Thymus (tissue), 11 donors: ENCODE measurements around the gene PDK1. TPM values are rescaled to one million over a fixed set of nuclear protein-coding genes. Genes with fewer than 3 reads are reported as not detected.
"Not testable (repeated sequence)": the region's sequence is repeated elsewhere in the genome, so short reads cannot be mapped to it uniquely, and the experiment has no call there.

Experiments
- DNase-seq, 9 donors: peaks; one replicate each; pipeline ENCODE4 v3.0.0-alpha.2; 2013; ENCODE audit warnings: low spot score in 9 of 9, low read depth in 6 of 9, missing footprints in 1 of 9
- H3K27ac ChIP-seq, 2 donors: one replicate each; pipeline ENCODE4 v1.5.1; 2013; ENCODE audit warnings: control low read depth in 1 of 2, low read depth in 1 of 2, low read length in 1 of 2, mild to moderate bottlenecking in 1 of 2, moderate library complexity in 1 of 2
- H3K27me3 ChIP-seq, 2 donors: one replicate each; pipeline ENCODE4 v1.5.1; 2013; ENCODE audit warnings: low read length in 1 of 2; ENCODE audit not compliant: control insufficient read depth in 2 of 2, insufficient read depth in 1 of 2
- H3K36me3 ChIP-seq, 2 donors: one replicate each; pipeline ENCODE4 v1.5.1; 2013; ENCODE audit warnings: low read length in 1 of 2, mild to moderate bottlenecking in 1 of 2, moderate library complexity in 1 of 2; ENCODE audit not compliant: control insufficient read depth in 2 of 2, insufficient read depth in 2 of 2
- H3K4me1 ChIP-seq, 2 donors: one replicate each; pipeline ENCODE4 v1.5.1; 2013; ENCODE audit warnings: low read length in 2 of 2; ENCODE audit not compliant: control insufficient read depth in 2 of 2, insufficient read depth in 2 of 2
- H3K4me3 ChIP-seq, 2 donors: one replicate each; pipeline ENCODE4 v1.5.1; 2013; ENCODE audit warnings: low read length in 2 of 2, control low read depth in 1 of 2, mild to moderate bottlenecking in 1 of 2
- H3K9me3 ChIP-seq, 2 donors: one replicate each; pipeline ENCODE4 v1.5.1; 2013; ENCODE audit warnings: low read length in 1 of 2, mild to moderate bottlenecking in 1 of 2; ENCODE audit not compliant: control insufficient read depth in 2 of 2, insufficient read depth in 1 of 2
- WGBS: extraction: QIAGEN DNeasy Blood & Tissue Kit; methylation state at CpG from one replicate; pipeline ENCODE4 v1.1.7; 2013; 5-methylcytosine and 5-hydroxymethylcytosine counted together
- polyA plus RNA-seq: library from polyadenylated mRNA; stranded (reverse); fragments of 200-250 nt; gene quantifications from one replicate; pipeline ENCODE4 v1.2.3, GENCODE V29; 2013
- total RNA-seq: library from RNA; stranded (reverse); fragments of 120-200 nt; gene quantifications from one replicate; pipeline ENCODE4 v1.2.4, GENCODE V29; 2013
- donor health status: healthy.

The PDK1 gene
- total and polyA plus RNA-seq, 2 donors = 7.2 to 27.4 TPM

DNA sequence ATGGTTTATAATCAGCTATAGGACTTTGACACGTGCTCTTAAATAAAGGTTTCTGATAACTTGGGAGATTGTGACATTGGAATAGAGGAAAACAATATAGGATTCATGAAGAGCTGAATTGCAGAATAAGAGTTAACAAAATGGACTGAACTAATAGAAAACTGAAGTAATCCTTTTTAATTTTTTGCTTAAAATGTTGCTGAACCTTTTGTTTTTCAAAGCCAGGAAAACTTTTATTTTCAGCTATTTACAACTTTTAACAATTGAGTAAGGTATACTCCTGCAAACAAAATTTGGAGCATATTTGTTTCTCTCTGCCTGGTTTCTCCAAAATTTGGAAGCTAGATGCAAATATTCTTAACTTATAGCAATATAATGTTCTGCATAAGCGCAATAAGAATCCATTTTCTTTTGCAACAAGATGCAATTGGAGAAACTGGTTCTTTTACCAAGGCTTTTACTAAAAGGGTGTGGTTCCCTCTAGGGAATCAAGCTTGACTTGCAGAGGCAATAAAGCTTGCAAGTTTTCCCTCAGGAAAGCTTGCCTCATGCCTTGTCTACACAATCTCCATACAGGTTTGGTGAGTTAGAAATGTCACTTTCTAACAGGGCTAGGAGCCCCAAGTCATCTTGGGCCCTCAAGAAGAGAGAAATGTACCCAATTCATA, 10.3 kb upstream of the PDK1 start:
- Histone ChIP-seq H3K9me3 (peaks cover 0 to 51% of the 10 kb centered on the region in 2 donors), H3K4me1 (no peaks in the 10 kb centered on the region), H3K36me3 (no peaks in the 10 kb centered on the region), H3K4me3 (no peak overlapping the region), H3K27ac (no peak overlapping the region), H3K27me3 (peaks cover 0 to 3% of the 10 kb centered on the region in 2 donors)
- 98% methylated on average over 2 of the region's 2 CpGs for WGBS
- DNase-seq = no peak

DNA sequence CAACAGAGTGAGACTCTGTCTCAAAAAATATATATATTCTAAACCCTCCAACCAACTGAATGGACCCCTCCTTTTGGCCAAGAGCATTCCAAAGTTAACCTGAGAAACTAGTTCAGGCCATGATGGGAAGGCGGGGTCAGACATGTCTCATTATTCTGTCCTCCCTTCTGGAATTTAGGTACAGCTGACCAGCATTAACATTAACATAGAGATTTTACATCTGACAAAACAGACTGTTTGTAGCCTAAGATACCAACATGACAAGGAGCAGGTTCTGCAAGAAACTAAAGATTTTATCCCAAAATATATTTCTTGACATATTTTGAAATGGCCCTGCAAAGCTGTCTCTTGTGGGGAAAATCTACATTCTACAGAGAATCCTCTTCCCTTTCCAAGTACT, 6.8 kb upstream of the PDK1 start:
- no peaks in the 10 kb centered on the region for H3K4me1 ChIP-seq
- H3K9me3 ChIP-seq = peaks cover 0 to 31% of the 10 kb centered on the region in 2 donors
- H3K27ac ChIP-seq = no peak overlapping the region
- H3K36me3 ChIP-seq = no peaks in the 10 kb centered on the region
- WGBS = 100% methylated on average over 1 of the region's 1 CpG
- no peak overlapping the region for H3K4me3 ChIP-seq
- H3K27me3 ChIP-seq = peaks cover 0 to 8% of the 10 kb centered on the region in 2 donors
- DNase-seq = no peak

DNA sequence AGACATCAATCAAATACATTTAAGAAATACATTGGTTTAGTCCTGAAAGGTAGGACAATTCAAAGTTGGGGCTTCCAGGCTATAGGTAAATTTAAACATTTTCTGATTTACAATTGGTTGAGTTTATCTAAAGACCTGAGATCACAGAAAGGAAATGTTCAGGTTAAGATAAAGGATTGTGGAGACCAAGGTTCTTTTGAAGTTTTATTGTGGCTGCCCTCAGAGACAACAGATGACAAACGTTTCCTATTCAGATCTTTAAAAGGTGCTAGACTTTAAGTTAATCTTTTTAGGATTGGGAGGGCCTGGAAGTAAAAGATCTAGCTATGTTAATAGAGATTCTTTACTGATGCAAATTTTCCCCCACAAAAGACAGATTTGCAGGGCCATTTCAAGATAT, 6.1 kb upstream of the PDK1 start:
- not testable (repeated sequence) for H3K27ac ChIP-seq, H3K27me3 ChIP-seq, H3K36me3 ChIP-seq, H3K4me1 ChIP-seq, H3K4me3 ChIP-seq
- peak in 2 of 9 donors; percentile 26 to 70 for DNase-seq
- WGBS = 1% methylated on average over 1 of the region's 1 CpG
- peaks cover 0 to 27% of the 10 kb centered on the region in 2 donors for H3K9me3 ChIP-seq

DNA sequence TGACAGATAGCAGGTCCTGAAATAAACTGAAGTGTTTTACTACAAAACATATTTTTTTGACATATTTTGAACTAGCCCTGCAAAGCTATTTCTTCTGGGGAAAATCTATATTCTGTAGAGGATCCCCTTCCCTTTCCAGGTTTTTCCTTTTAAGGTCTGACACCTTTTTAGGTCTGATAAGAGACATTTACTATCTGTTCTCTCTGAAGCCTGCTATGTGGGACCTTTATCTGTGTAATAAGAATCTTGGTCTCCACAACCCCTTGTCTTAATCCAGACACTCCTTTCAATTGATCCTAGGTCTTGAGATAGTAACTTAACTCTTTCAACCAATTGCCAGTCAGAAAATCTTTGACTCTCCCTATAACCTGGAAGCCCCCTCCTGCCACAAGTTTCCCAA, 5.5 kb upstream of the PDK1 start:
- H3K36me3 ChIP-seq = no peaks in the 10 kb centered on the region
- H3K4me3 ChIP-seq = no peak overlapping the region
- H3K27ac ChIP-seq = no peak overlapping the region
- DNase-seq = no peak
- peaks cover 0 to 11% of the 10 kb centered on the region in 2 donors for H3K27me3 ChIP-seq
- H3K9me3 ChIP-seq = peaks cover 0 to 27% of the 10 kb centered on the region in 2 donors
- H3K4me1 ChIP-seq = peaks cover 0 to 4% of the 10 kb centered on the region in 2 donors

DNA sequence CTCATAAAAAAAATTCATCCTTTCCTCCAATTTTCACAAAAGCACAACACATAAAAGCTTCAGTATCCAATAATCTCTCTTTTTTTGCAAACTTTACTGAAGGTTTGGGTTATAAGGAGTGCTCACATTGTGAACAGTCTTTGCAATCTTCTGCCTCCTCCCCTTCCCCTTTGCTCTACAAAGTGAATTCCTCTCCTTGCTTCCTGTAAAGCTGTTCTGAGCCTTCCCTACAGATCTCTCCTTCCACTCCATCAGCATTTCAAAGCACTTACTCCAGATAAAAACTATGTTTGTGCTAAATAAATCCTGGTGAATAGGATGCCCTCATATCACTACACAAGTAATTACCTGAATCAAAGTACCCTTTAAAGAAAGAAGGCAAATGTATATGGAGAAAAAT, 4.6 kb upstream of the PDK1 start:
- no peak for DNase-seq
- H3K27ac ChIP-seq = no peak overlapping the region

DNA sequence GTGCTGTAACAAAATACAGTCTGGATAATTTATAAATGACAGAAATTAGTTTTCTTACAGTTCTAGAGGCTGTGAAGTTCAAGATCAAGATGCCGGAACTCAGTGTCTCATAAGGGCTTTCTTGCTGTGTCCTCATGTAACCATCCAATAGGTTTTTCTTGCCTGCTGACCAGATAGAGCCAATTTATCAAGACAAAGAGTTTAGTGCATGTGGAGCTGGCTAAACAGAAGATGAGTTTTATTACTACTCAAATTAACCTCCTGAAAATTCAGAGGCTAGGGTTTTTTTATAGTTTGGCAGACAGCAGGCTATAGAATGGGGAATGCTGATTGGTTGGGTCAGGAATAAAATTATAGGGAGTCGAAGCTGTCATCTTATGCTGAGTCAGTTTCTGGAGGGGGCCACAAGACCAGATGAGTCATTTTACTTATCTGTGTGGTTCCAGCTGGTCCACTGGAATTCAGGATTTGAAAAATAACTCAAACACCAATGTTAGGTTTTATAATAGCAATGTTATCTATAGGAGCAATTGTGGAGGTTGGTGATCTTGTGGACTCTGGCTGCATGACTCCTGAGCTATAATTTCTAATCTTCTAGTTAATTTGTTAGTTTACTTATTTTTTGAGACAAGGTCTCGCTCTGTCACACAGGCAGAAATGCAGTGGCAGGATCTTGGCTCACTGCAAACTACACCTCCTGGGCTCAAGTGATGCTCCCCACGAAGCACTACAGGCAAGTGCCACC, 3.2 kb upstream of the PDK1 start:
- peaks cover 0 to 13% of the 10 kb centered on the region in 2 donors for H3K9me3 ChIP-seq
- peaks cover 0 to 14% of the 10 kb centered on the region in 2 donors for H3K27me3 ChIP-seq
- no peak overlapping the region for H3K27ac ChIP-seq
- H3K4me3 ChIP-seq = no peak overlapping the region
- H3K36me3 ChIP-seq = no peaks in the 10 kb centered on the region
- DNase-seq = no peak
- 97% methylated on average over 4 of the region's 4 CpGs for WGBS
- peaks cover 5 to 12% of the 10 kb centered on the region in 2 donors for H3K4me1 ChIP-seq

More for the DNA sequence above, 4.6 kb upstream of the PDK1 start:
- Histone ChIP-seq H3K9me3 (peaks cover 0 to 27% of the 10 kb centered on the region in 2 donors), H3K36me3 (no peaks in the 10 kb centered on the region), H3K27me3 (peaks cover 0 to 14% of the 10 kb centered on the region in 2 donors), H3K4me3 (no peak overlapping the region), H3K4me1 (peaks cover 0 to 5% of the 10 kb centered on the region in 2 donors)

DNA sequence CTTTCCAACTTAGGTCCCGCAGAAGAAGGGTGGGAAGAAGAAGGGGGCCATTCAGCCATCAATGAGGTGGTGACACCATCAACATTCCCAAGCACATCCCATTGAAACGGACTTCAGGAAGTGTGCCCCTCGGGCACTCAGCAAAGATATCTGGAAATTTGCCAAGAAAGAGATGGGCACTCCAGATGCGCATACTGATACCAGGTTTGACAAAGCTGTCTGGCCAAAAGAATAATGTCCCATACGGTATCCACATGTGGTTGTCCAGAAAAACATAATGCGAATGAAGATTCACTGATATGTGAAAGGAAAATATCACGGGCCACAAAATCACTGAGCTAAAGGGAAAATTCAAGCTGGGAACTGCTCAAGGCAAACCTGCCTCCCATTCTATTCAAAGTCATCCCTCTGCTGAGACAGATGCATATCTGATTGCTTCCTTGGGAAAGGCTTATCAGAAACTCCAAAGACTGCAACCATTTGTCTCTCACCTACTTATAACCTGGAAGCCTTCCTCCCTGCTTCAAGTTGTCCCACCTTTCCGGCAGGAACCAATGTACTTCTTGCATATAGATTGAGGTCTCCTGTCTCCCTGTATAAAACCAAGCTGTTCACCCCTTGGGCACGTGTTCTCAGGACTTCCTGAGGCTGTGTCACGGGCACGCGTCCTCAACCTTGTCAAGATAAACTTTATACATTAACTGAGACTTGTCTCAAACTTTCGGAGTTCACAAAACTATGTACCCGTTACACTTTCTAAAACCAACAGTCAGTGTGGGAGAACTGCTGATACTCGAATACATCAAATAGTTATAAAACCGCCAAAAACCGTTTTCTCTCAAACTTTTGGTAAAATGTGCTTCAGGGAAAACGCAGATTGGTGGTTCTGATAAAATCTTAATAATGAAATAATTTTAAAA, 1.3 kb upstream of the PDK1 start:
- no peaks in the 10 kb centered on the region for H3K9me3 ChIP-seq
- no peaks in the 10 kb centered on the region for H3K36me3 ChIP-seq
- H3K27ac ChIP-seq = no peak overlapping the region
- peak overlapping the region in 1 of 2 donors; percentile 98 for H3K4me3 ChIP-seq
- 67% methylated on average over 18 of the region's 18 CpGs for WGBS
- peak in 1 of 9 donors; percentile 27 for DNase-seq
- H3K27me3 ChIP-seq = peaks cover 0 to 11% of the 10 kb centered on the region in 2 donors
- H3K4me1 ChIP-seq = peaks cover 6 to 12% of the 10 kb centered on the region in 2 donors

DNA sequence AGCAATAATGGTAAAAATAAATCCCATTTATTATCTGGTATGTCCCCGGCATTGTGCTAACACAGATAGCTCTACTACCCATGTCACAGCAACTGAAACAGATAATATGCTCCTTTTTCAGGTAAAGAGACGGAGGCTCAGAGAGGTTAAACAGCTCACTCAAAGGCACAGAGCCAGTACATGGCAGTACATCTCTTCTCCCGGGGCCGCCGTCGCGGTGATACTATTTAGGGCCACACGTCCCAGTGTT, 693 bp upstream of the PDK1 start:
- 16% methylated on average over 8 of the region's 8 CpGs for WGBS
- Histone ChIP-seq H3K4me3 (peak overlapping the region; percentile 77 to 98), H3K27me3 (peaks cover 0 to 11% of the 10 kb centered on the region in 2 donors), H3K4me1 (peaks cover 6 to 12% of the 10 kb centered on the region in 2 donors), H3K9me3 (no peaks in the 10 kb centered on the region), H3K36me3 (peaks cover 0 to 6% of the 10 kb centered on the region in 2 donors), H3K27ac (peak overlapping the region; percentile 48 to 82)
- no peak for DNase-seq
